ENCODE data around the gene CRIP2.

CRIP2 gene

DNA sequence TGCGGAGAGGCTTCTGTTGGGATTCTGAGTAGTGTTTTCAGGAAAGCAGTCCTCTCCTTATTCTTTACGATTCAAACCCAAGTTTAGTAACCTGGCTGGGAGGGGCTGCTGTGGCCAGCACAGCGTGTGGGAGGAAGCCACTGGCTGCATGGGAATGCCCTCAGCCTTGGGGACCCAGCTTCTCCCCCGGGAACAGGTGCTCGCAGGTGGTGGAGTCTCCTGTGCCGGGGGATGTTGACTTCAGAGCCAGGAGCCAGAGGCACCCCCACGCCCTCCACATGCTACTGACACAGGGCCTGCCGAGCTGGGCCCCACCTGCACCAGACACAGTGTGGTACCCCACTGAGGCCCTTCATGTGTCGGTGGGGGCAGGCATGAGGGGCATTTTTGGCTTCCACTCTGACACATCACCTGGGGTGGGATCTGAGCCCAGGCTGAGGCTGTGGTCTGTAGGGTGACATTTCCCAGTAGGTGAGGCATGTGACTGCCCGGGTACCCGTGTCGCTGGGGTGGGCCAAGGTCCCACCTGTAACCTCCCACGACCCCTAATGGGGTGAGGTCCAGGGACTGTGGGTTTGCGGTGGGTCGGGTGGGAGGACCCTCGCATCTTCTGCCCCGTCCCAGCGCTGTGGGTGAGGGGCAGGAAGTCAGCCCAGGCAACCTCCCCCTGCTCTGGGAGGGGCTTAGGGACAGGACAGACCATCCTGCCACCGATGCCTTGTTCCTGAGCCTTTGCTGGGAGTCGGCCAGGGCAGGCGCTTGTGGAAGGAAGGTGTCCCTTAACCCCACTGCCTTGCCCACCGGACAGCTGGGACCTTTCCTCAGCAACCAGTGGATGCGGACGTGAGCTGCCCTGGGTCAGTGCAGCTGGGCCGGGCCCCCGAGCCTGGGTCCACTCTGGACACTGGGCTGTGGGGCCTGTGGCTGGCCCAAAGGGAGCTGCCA, 28.4 kb upstream of the CRIP2 start:
- ChIA-PET CTCF (interaction anchor here (1.3 to 2.4 kb wide), 4 partner anchors 8 to 35 kb away, joined by 3 to 14 read pairs (median 4); no protein-coding TSS in a partner anchor), POLR2A (no interaction called here)
- no peak for DNase-seq (ENCODE audit: low read depth, low spot score)
- no peak overlapping the region for H3K4me3 ChIP-seq (ENCODE audit: low read depth, low read length)
- TF ChIP-seq, protein P1, sequence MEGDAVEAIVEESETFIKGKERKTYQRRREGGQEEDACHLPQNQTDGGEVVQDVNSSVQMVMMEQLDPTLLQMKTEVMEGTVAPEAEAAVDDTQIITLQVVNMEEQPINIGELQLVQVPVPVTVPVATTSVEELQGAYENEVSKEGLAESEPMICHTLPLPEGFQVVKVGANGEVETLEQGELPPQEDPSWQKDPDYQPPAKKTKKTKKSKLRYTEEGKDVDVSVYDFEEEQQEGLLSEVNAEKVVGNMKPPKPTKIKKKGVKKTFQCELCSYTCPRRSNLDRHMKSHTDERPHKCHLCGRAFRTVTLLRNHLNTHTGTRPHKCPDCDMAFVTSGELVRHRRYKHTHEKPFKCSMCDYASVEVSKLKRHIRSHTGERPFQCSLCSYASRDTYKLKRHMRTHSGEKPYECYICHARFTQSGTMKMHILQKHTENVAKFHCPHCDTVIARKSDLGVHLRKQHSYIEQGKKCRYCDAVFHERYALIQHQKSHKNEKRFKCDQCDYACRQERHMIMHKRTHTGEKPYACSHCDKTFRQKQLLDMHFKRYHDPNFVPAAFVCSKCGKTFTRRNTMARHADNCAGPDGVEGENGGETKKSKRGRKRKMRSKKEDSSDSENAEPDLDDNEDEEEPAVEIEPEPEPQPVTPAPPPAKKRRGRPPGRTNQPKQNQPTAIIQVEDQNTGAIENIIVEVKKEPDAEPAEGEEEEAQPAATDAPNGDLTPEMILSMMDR (IDR thresholded peaks at IDR 0.05; ENCODE audit: insufficient read depth, low read length, missing control alignments): no peak

DNA sequence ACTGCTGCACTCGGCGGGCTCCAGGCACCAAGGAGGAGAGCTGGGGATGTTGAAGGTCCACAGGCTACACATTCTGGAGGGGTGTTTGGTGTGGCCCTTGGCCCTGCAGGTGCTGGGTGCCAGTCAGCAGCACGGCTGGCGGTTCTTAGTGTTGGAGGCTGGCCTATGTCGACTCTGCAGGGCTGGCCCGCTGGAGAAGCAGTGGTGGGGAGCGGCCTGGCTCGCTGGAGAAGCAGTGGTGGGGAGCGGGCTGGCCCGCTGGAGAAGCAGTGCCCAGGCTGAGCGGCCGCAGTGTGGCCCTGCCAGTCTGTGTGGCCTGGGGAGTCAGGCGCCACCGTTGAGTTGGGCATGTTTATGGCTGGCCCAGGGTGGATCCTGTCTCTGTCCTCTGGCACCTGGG, 27.6 kb upstream of the CRIP2 start:
- POLR2A ChIA-PET: no interaction called here

DNA sequence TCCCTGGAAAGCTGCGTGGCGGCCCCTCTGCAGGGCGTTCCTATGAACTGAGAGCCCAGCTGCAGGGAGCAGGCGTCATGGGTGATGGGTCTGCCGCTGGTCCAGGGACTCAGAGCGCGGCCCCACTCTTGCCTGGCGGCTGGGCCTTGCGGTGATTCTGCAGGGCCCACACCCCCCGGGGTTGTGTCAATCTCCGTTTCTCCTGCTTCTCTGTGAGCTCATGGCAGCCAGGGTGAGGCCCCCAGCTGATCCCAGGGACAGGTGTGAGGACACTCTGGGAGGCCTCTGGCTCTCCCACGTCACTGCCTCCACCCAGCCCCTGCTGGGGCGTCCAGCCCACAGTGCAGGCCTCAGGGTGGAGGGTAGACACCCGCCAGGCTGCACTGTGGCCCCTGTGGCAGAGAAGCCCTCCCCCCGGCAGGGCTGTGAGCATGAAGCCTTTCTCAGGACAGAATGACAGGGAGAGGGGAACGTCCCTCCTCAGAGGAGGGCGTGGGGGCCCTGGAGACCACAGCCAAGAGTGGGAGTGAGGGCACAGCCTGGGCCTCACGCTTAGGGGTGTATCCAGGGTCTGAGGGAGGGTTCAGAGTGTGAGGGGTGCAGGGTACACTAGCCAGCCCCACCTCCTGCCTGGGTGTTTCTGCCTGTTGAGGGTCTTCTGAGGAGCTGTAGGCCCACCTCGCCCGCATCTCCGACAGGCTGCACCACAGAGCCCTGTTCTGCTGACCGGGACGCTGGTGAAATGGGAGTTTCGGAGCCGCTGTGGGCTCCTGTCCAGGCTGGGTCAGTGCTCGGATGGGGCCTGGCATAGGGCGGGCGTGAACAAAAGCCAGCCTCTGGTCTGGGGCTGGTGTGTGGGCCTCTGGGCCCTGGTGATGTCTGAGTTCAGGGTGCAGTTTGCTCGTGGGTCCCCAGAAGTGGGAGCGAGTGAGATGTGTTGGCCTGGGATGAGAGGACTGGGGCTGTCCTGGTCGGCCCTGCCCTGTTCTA, 26.7 kb upstream of the CRIP2 start:
- TF ChIP-seq, protein P1 (IDR thresholded peaks at IDR 0.05; ENCODE audit: insufficient read depth, low read length, missing control alignments): no peak
- no peak for DNase-seq (ENCODE audit: low read depth, low spot score)
- H3K4me3 ChIP-seq (ENCODE audit: low read depth, low read length): no peak overlapping the region
- ChIA-PET POLR2A (no interaction called here), CTCF (interaction anchor here (0.6 to 2.4 kb wide), 11 partner anchors 9 to 69 kb away, joined by 3 to 14 read pairs (median 4); no protein-coding TSS in a partner anchor)

More for the DNA sequence above, 27.6 kb upstream of the CRIP2 start:
- CTCF ChIA-PET: interaction anchor here (1.4 to 2.4 kb wide), 5 partner anchors 7 to 43 kb away, joined by 3 to 14 read pairs (median 11); no protein-coding TSS in a partner anchor
- no peak for DNase-seq (ENCODE audit: low read depth, low spot score)
- H3K4me3 ChIP-seq (ENCODE audit: low read depth, low read length): no peak overlapping the region
- TF ChIP-seq, protein P1 (IDR thresholded peaks at IDR 0.05; ENCODE audit: insufficient read depth, low read length, missing control alignments): no peak

DNA sequence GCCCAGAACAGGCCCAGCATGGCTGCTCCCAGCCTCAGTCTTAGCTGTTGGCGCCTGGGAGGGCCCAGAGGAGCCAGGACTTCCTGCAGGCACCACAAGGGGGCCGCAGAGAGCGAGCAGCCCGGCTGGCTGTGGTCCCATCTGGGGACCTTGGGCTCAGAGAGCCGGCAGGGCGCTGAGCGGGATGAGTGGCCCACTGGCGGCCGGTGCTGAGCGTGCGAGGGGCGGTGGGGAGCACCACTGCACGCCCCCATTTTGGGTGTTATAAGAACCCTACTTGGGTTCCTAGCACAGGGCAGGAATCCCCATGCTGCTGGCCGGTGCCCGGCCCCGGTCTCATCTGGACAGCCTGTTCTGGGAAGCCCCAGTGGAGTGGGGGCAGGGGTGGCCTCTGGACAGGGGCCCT, 25.9 kb upstream of the CRIP2 start:
- TF ChIP-seq, protein P1 (IDR thresholded peaks at IDR 0.05; ENCODE audit: insufficient read depth, low read length, missing control alignments): peak; percentile 93
- ChIA-PET CTCF (interaction anchor here (0.6 to 2.4 kb wide), 11 partner anchors 9 to 68 kb away, joined by 3 to 14 read pairs (median 4); no protein-coding TSS in a partner anchor), POLR2A (no interaction called here)
- no peak overlapping the region for H3K4me3 ChIP-seq (ENCODE audit: low read depth, low read length)
- no peak for DNase-seq (ENCODE audit: low read depth, low spot score)

DNA sequence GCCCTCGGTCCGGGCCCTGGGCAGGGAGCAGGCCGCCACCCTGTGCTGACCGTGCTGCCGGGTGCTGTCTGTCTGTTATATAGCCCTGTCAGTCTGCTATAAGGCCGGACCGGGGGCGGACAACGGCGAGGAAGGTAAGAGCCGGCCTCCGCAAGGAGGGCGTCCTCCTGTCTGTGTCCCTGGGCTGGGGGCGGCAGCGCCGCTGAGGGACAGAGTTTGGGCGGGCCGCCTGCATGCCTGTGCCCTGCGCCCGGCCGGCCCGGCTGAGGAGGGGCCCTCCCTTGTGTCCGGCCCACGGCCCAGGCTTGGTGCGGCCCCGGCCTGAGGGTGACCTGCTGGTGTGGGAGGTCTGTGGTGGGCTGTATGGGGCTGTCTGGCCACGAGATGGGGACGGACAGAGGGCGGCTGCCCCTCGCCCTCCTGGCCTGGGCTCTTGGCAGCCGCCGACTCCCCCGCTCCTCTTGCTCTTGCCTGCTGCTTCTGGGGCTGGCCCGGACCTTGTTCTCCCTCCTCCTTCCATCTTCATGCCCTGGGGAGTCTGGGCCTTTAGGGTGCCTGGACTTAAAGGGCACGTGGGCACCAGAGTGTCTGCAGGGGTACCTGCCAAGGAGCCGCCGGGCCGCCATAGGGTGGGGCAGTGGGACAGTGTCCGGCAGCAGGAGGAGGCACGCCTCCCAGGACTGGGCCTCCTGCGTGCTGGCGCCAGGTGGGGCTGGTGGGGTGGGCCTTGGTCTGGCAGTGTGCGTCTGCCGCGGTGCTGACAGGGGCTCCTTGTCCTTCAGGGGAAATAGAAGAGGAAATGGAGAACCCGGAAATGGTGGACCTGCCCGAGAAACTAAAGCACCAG, 25.1 kb upstream of the CRIP2 start:
- CTCF ChIA-PET: interaction anchor here (0.9 to 1.0 kb wide), 2 partner anchors 15 to 167 kb away, joined by 3 to 5 read pairs; no protein-coding TSS in a partner anchor
- DNase-seq (ENCODE audit: low read depth, low spot score): no peak
- TF ChIP-seq, protein P1 (IDR thresholded peaks at IDR 0.05; ENCODE audit: insufficient read depth, low read length, missing control alignments): no peak
- no peak overlapping the region for H3K4me3 ChIP-seq (ENCODE audit: low read depth, low read length)
- POLR2A ChIA-PET: no interaction called here
